NCI-H82 (cell line): ENCODE data around the gene FTO.
A peak's percentile ranks its signal among the peaks of the same experiment; 100 is the strongest.

ENCODE experiments used
- DNase-seq: peaks from one replicate; lab custom pipeline; 2025; lab: John Stamatoyannopoulos, UW

FTO gene

GRCh38 chr16:54090602-54091001 is 386.6 kb downstream of the FTO start:
- DNase-seq, result no peak

GRCh38 chr16:54093281-54093680 is 389.3 kb downstream of the FTO start:
- no peak for DNase-seq

- no peak for DNase-seq
Observed at GRCh38 chr16:54094641-54095040, 390.7 kb downstream of the FTO start.

- no peak for DNase-seq
Observed at GRCh38 chr16:54096607-54097006, 392.7 kb downstream of the FTO start.

- DNase-seq, result peak; percentile 3
Observed at GRCh38 chr16:54097774-54098173, 393.8 kb downstream of the FTO start.

GRCh38 chr16:54098247-54098646 is 394.3 kb downstream of the FTO start:
- peak; percentile 77 for DNase-seq

GRCh38 chr16:54099627-54100026 is 395.7 kb downstream of the FTO start:
- no peak for DNase-seq

- no peak for DNase-seq
Observed at GRCh38 chr16:54102888-54103866, 399.2 kb downstream of the FTO start.

- DNase-seq, result no peak
Observed at GRCh38 chr16:54106057-54106456, 402.1 kb downstream of the FTO start.

GRCh38 chr16:54107583-54108202 is 403.7 kb downstream of the FTO start:
- no peak for DNase-seq

GRCh38 chr16:54110016-54110981 is 406.3 kb downstream of the FTO start:
- DNase-seq, result peak; percentile 80

GRCh38 chr16:54112451-54113206 is 408.7 kb downstream of the FTO start:
- no peak for DNase-seq

- DNase-seq, result no peak
Observed at GRCh38 chr16:54115558-54115957, 411.6 kb downstream of the FTO start.

GRCh38 chr16:54116124-54116655 is 412.2 kb downstream of the FTO start:
- DNase-seq, result no peak

- DNase-seq, result no peak
Observed at GRCh38 chr16:54118846-54119245, 414.9 kb downstream of the FTO start.

GRCh38 chr16:54120846-54121480 is 417.0 kb downstream of the FTO start:
- DNase-seq, result no peak

- no peak for DNase-seq
Observed at GRCh38 chr16:54121539-54122295, 417.8 kb downstream of the FTO start.

- DNase-seq, result peak; percentile 56
Observed at GRCh38 chr16:54123766-54124165, 419.8 kb downstream of the FTO start.

- DNase-seq, result no peak
Observed at GRCh38 chr16:54125751-54126655, 422.0 kb downstream of the FTO start.
